Ishikawa (cell line): Measurements from ENCODE around the gene VWF.

ENCODE experiments used
- CEBPB ChIP-seq: IDR thresholded peaks from 2 replicates; pipeline ENCODE4 v1.6.1; 2012
- CREB1 ChIP-seq: IDR thresholded peaks from 2 replicates; pipeline ENCODE4 v1.6.1; 2012; ENCODE audit warnings: low read depth
- EGR1 ChIP-seq: IDR thresholded peaks from 2 replicates; pipeline ENCODE4 v1.6.1; 2012
- EP300 ChIP-seq: IDR thresholded peaks from 2 replicates; pipeline ENCODE4 v1.6.1; 2012; ENCODE audit warnings: borderline replicate concordance
- FOXM1 ChIP-seq: IDR thresholded peaks from 2 replicates; pipeline ENCODE4 v1.6.1; 2012; ENCODE audit warnings: low read depth, borderline replicate concordance
- MAX ChIP-seq: IDR thresholded peaks from 2 replicates; pipeline ENCODE4 v1.6.1; 2012
- NFIC ChIP-seq: IDR thresholded peaks from 2 replicates; pipeline ENCODE4 v1.6.1; 2012
- RAD21 ChIP-seq: IDR thresholded peaks from 2 replicates; pipeline ENCODE4 v1.6.1; 2012; ENCODE audit warnings: low read depth
- REST ChIP-seq: IDR thresholded peaks from 2 replicates; pipeline ENCODE4 v1.6.1; 2012; ENCODE audit warnings: low read depth, mild to moderate bottlenecking
- TAF1 ChIP-seq: IDR thresholded peaks from 2 replicates; pipeline ENCODE4 v1.6.1; 2012; ENCODE audit warnings: low read depth, mild to moderate bottlenecking
- TCF12 ChIP-seq: IDR thresholded peaks from 2 replicates; pipeline ENCODE4 v1.6.1; 2012; ENCODE audit warnings: low read depth
- TEAD4 ChIP-seq: IDR thresholded peaks from 2 replicates; pipeline ENCODE4 v1.6.1; 2012
- USF1 ChIP-seq: IDR thresholded peaks from 2 replicates; pipeline ENCODE4 v1.6.1; 2012
- YY1 ChIP-seq: IDR thresholded peaks from 2 replicates; pipeline ENCODE4 v1.6.1; 2012; ENCODE audit warnings: low read depth
- ZBTB7A ChIP-seq: IDR thresholded peaks from 2 replicates; pipeline ENCODE4 v1.6.1; 2012; ENCODE audit warnings: low read depth

VWF gene

GRCh38 chr12:5927732-5928516 lies 196.5 kb downstream of the VWF start:
- TF ChIP-seq NFIC: no peak
- no peak for TF ChIP-seq REST
- TF ChIP-seq MAX: no peak
- no peak for TF ChIP-seq RAD21
- no peak for TF ChIP-seq TAF1
- no peak for TF ChIP-seq YY1

- no peak for TF ChIP-seq TCF12
- no peak for TF ChIP-seq TAF1
- TF ChIP-seq ZBTB7A: no peak
- no peak for TF ChIP-seq MAX
- TF ChIP-seq FOXM1: no peak
- no peak for TF ChIP-seq YY1
- TF ChIP-seq CEBPB: no peak
- no peak for TF ChIP-seq RAD21
- no peak for TF ChIP-seq CREB1
- no peak for TF ChIP-seq NFIC
- no peak for TF ChIP-seq REST
- no peak for TF ChIP-seq USF1
- no peak for TF ChIP-seq EP300
- no peak for TF ChIP-seq EGR1
- no peak for TF ChIP-seq TEAD4
Observed at GRCh38 chr12:5925646-5926045, 198.8 kb downstream of the VWF start.

- TF ChIP-seq TEAD4: no peak
Observed at GRCh38 chr12:5924342-5924741, 200.1 kb downstream of the VWF start.

- TF ChIP-seq ZBTB7A: no peak
- no peak for TF ChIP-seq TCF12
- TF ChIP-seq YY1: no peak
Observed at GRCh38 chr12:5923751-5924150, 200.7 kb downstream of the VWF start.

- TF ChIP-seq CEBPB (no peak), USF1 (no peak), EP300 (no peak), EGR1 (no peak), CREB1 (no peak), MAX (no peak), ZBTB7A (no peak), REST (no peak), YY1 (no peak), FOXM1 (no peak), TEAD4 (no peak)
Observed at GRCh38 chr12:5923043-5923605, 201.3 kb downstream of the VWF start.
